Measurements from ENCODE around the gene BID.

BID gene

DNA sequence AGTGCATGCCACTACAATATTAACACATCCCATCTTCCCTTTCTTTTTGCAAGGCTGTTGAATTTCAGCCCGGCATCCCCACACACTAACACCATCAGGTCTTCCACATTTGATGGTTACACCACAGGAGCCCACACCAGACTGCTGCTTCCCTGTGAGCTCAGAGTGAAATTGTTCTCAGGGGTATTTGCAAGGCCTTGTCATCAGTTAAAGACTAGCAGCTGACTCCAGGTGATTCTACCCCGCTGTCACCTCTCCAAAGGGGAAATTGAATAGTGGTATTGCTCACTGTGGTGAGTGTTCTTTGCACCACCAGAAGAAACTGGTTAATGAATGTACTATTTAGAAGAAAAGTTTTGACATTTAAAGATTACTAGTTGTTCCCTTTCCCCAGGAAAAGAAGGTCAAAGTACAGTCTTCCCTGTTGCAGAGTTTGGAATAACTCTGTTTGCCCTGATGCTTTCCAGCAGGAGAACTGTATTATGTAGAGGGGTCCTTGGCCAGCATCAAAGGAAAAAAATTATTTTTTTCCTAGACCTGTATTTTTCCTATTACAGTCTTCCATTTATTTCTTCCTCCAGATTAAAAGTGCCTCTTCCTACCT is 41.9 kb downstream of the BID start:
- FAIRE-seq: no peak

DNA sequence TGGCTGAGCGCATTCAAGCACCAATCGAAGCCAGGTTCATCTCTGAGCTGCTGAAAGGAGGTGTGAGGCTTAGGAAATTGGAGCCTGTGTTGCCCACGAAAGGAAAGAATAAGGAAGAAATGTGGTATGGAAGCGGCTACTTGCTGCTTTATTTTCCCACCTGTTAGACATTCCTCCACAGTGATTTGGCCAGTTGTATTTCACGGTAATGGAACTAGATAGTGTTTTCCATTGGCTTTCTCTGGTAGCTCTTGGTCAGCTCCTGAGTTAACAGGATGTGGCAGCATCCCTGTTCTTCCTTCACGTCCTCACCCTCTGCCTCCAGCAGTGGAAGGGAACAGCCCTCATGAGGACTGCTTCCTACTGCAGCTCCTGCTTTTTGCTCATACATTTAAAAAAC is 44.7 kb downstream of the BID start:
- no peak for FAIRE-seq

DNA sequence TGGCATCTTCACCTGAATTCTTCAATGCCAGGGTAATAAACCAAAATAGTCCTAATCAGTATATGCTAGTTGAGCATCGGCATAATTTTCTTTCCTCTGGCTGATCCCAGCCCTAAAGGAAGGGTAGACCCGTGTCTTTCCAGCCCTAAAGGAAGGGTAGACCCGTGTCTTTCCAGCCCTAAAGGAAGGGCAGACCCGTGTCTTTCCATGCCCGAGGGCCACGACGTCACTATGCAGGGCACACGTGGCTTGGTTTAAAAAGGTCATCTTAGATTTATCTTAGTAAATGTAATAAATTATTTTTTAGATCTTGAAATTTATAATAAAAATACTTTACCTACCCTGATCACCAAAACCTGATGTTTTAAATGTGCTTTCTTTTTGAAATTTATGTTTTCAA is 45.5 kb downstream of the BID start:
- FAIRE-seq: no peak

DNA sequence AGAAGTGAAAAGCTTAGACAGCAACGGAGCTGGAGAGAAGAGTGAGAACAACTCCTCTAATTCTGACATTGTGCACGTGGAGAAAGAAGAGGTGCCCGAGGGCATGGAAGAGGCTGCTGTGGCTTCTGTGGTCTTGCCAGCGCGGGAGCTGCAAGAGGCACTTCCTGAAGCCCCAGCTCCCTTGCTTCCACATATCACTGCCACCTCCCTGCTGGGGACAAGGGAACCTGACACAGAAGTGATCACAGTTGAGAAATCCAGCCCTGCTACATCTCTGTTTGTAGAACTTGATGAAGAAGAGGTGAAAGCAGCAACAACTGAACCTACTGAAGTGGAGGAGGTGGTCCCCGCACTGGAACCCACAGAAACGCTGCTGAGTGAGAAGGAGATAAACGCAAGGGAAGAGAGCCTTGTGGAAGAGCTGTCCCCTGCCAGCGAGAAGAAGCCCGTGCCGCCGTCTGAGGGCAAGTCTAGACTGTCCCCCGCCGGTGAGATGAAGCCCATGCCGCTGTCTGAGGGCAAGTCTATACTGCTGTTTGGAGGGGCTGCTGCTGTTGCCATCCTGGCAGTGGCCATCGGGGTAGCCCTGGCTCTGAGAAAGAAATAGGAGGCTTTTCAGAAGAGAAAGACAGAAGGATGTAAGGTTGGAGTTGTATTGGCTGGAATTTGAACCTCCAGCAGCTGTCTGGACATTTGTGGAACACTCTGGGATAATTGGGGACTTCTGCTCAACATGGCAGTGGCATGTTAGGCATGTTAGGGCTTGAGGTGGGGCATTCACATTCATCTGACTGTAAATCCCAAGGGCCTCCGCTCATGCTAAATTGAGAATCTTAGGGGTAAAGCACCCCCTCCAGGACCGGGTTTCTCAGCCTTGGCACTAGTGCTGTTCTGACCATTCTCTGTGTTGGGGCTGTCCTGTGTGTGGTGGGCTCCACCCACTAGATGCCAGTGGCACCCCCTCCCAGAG is 47.1 kb downstream of the BID start:
- FAIRE-seq: no peak

- FAIRE-seq: no peak
Measured at GRCh38 chr22:17726006-17726927, 48.0 kb downstream of the BID start.

GRCh38 chr22:17725500-17725796 is 48.8 kb downstream of the BID start:
- FAIRE-seq: no peak

DNA sequence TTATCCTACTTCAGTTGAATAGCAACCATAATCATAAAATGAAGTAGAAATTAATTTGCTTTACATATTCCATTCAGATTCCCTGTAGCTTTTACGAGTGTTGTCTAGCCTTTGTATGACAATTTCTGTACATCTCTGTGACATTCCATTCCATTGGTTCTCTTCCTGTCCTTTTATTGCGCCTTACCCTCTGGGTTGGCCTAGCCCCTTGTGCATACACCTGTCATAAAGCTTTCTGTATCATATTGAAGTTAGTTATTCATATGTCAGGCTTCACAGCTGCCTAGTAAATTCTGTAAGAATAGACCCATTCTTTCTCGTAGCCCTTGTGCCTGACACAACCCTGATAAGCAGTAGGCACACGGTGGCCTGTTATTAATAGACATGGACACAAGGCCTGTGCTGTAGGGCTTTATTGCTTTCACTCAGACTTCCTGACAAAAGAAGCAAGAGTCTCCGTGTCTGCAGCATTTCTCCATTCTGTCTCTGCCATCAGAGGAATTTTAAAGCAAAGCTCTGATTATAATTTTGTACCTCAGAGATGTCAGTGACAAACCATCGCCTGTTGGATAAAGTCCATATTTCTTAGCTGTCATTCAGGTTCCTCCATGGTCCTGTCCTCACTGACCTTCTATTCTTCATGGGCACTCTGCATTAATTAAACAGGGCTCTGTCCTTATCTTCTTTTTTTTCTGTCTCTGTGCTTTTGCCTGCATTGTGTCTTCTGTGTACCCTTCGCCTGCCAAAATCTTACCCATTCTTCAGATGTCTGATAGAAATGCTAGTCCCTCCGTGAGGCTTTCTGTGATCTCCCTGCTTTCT is 49.4 kb downstream of the BID start:
- FAIRE-seq: no peak

DNA sequence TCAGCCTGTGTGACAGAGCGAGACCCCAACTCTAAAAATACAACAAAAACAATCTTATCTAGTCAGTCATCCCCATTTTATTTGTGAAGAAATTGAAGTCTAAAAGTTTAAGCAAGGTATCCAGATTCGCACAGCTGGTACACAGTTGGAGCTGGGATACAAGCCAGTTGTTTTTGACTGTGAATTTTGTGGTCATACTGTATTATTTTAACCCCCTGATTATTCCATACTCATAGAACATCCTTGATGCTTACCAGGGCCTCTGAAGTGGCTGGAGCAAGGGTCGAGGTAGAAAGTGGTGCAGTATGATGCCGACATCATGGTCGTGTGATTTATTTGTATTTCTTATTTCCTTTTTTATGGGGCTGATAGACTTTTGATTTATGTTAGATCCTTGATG is 50.0 kb downstream of the BID start:
- FAIRE-seq: no peak

GRCh38 chr22:17719911-17720310 is 54.4 kb downstream of the BID start:
- FAIRE-seq: no peak

DNA sequence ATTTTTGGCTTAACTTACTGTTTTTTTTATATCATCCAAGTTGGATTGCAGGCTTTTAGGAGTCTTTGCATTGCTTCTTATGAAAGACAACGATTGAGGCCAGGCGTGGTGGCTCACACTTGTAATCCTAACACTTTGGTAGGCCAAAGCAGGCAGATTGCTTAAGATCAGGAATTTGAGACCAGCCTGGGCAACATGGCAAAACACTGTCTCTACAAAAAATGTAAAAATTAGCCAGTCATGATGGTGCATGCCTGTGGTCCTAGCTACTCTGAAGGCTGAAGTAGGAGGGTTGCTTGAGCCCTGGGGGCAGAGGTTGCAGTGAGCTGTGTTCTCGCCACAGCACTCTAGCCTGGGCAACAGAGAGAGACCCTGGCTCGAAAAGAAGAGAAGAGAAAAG is 56.6 kb downstream of the BID start:
- no peak for FAIRE-seq

DNA sequence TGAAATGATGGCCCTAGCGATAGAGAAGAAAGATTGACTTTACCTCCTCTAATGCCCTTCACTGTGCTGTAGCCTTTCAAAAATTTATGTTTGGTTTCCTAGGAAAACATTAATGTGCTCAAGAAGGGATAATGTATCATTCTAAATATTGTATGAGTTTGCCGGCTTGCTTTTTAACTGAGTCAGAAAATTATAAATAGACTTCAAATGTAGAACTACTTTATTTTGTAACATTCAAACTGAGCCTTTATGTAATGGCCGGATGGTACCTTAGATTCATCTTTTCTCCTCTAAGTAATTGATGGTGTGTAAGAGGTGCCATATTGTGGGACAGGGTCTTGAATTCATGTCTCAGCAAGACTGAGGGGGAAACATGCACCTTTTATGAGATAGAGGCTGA is 57.7 kb downstream of the BID start:
- FAIRE-seq: no peak

GRCh38 chr22:17712441-17712840 is 61.8 kb downstream of the BID start:
- no peak for FAIRE-seq

DNA sequence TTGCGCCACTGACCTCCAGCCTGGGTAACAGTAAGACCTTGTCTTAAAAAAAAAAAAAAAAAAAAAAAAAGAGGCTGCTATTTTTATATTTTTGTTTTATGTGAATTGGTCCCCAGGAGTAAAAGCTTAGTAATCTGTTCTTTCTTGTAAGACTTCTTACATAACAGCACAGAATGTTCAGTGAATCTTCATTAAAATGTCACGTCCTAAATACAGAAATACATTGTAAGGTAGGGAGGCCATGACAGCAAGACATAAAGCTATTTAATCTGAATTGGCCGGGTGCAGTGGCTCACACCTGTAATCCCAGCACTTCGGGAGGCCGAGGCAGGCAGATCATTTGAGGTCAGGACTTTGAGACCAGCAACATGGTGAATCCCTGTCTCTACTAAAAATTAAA is 64.2 kb downstream of the BID start:
- no peak for FAIRE-seq

GRCh38 chr22:17707526-17707925 is 66.7 kb downstream of the BID start:
- no peak for FAIRE-seq

DNA sequence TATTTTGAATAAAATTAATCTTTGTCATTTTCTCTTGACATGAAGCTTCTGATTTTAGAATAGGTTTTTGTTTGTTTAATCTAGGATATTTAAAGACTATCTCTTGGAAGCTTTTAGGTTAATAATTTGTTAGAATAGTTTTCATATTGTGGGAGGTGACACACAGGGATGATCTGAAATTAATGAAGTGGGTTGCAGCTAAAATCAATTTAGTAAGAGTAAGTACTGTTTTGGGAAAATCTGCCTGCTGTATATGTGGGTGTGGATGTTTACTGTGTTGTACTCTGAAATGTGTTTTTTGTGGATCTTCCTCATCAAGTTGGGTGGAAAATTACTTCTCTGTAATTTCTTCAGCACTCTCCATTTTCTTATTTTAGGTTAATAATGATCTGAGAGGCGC is 67.3 kb downstream of the BID start:
- FAIRE-seq: no peak

DNA sequence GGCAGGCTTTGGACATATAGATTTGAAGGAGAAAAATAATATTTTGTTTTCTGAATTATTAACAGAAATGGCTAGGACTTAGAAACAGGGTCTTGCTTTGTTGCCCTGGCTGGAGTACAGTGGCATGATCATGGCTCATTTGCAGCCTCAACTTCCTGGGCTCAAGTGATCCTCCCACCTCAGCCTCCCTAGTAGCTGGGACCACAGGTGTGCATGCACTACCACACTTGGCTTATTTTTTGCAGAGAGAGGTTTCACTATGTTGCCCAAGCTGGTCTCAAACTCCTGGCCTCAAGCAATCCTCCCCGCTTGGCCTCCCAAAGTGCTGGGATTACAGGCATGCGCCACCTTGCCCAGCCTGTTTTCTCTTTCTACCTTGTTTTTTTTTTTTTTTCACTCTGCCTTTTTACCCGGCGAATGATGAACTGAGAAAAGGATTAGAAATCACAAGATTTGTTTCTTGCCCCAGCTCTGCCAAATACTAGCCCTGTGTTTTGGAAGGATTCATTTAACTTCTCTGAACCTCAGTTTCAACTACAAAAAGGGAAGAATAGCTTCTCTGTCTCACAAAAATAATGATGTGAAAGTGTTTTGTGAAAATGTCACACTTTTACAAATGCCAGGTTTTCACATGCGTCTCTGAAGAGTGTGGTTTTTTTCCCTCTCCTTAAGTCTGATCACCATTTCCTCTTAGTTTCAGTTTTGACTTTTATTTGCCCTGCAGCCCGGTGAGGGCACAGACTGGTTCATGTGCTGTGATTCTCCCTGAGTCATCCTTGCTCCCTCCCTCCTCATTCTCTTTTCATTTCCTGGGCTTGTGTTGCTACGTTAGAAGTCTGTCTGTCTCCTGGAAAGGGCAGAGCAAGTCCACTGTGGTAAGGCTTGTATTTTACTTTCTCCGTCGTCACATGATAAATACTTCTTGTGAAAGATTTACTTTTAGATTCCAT is 68.0 kb downstream of the BID start:
- no peak for FAIRE-seq

DNA sequence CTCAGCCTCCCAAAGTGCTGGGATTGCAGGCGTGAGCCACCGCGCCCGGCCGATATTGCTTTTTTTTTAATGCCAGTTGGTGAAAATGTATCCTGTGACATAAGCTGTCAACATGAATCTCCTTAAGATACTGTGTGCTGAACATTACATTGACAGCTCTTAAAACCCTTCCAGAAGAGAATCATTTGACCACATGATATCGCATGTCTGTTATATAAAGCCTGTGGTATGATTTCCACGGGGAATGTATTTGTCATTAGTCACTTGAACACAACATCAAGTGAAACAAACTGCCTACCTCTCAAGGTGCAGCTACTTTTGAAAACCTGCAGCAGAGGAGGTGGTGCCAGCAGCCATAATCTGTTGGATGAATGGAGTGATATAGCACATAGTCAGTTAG is 68.7 kb downstream of the BID start:
- FAIRE-seq: no peak

GRCh38 chr22:17703811-17704210 is 70.5 kb downstream of the BID start:
- FAIRE-seq: no peak

- no peak for FAIRE-seq
Measured at GRCh38 chr22:17700778-17701177, 73.5 kb downstream of the BID start.

DNA sequence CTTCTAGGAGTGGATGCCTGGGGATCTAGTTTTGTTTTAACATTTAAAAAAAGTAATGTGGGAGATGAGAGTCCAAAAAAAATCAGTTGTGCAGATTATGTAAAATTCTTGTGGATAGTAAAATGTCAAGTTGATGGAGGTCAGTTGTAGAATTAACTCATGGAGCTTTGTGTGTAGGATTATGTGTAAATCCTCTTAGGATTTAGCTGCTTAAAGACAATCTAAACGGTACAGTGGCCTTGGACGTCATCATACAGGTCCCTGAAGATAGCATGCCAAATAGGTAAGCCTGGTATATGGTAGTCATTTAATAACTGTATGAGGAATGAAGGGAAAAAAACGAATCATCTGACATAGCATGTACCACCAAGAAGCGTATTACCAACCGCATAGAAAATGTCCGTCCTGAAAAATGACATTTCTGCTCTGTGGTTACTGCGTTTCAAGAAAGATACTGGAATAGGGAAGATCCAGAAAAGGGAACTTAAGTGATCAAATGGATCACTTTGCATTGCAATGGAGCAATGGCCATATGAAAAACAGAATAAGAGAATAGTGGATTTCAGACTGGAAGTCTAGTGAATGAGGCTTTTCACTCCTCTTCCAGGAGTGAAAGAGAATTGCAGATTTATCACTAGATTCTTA is 74.5 kb downstream of the BID start:
- no peak for FAIRE-seq

- FAIRE-seq: no peak
Measured at GRCh38 chr22:17698948-17699347, 75.3 kb downstream of the BID start.
